Endothelial cell (in vitro differentiated cells): Measurements from ENCODE around the gene ITM2C. TPM values are rescaled to one million over a fixed set of nuclear protein-coding genes. Genes with fewer than 3 reads are reported as not detected.

ENCODE experiments used
- DNase-seq: peaks from one replicate; pipeline ENCODE4 v3.0.0; 2021; ENCODE audit warnings: low spot score
- H3K27ac Mint-ChIP-seq: one replicate; pipeline ENCODE4 v1.8.0; 2021; ENCODE audit warnings: mixed read lengths, inconsistent platforms; ENCODE audit not compliant: unreplicated experiment
- H3K27me3 Mint-ChIP-seq: one replicate; pipeline ENCODE4 v1.8.0; 2021; ENCODE audit warnings: mild to moderate bottlenecking, moderate library complexity, mixed read lengths, inconsistent platforms; ENCODE audit not compliant: unreplicated experiment
- H3K36me3 Mint-ChIP-seq: one replicate; pipeline ENCODE4 v1.8.0; 2021; ENCODE audit warnings: mild to moderate bottlenecking, low read depth, mixed read lengths, inconsistent platforms; ENCODE audit not compliant: unreplicated experiment
- H3K4me1 Mint-ChIP-seq: one replicate; pipeline ENCODE4 v1.8.0; 2021; ENCODE audit warnings: mild to moderate bottlenecking, mixed read lengths, inconsistent platforms; ENCODE audit not compliant: unreplicated experiment
- H3K4me3 Mint-ChIP-seq: one replicate; pipeline ENCODE4 v1.8.0; 2021; ENCODE audit warnings: mild to moderate bottlenecking, mixed read lengths, inconsistent platforms; ENCODE audit not compliant: unreplicated experiment
- H3K9me3 Mint-ChIP-seq: one replicate; pipeline ENCODE4 v1.8.0; 2021; ENCODE audit warnings: mixed read lengths, inconsistent platforms; ENCODE audit not compliant: unreplicated experiment
- total RNA-seq: library from RNA; stranded (reverse); fragmentation: NEBNext Ultra II Directional; extraction: Animal tissue kit (Norgen Biotek cat#: 25700); gene quantifications from one replicate; pipeline ENCODE4 v1.2.1, GENCODE V29; 2021; ENCODE audit not compliant: unreplicated experiment
- TF ChIP-seq, protein P1 (sequence below): fragments of 200-600 bp; sonication (generic); IDR thresholded peaks from one replicate; pipeline ENCODE4 v1.5.0; 2021; ENCODE audit warnings: antibody characterized with exemption; ENCODE audit not compliant: unreplicated experiment

The ITM2C gene
- total RNA-seq, 1 donor from 2014 or later = 279 TPM

DNA sequence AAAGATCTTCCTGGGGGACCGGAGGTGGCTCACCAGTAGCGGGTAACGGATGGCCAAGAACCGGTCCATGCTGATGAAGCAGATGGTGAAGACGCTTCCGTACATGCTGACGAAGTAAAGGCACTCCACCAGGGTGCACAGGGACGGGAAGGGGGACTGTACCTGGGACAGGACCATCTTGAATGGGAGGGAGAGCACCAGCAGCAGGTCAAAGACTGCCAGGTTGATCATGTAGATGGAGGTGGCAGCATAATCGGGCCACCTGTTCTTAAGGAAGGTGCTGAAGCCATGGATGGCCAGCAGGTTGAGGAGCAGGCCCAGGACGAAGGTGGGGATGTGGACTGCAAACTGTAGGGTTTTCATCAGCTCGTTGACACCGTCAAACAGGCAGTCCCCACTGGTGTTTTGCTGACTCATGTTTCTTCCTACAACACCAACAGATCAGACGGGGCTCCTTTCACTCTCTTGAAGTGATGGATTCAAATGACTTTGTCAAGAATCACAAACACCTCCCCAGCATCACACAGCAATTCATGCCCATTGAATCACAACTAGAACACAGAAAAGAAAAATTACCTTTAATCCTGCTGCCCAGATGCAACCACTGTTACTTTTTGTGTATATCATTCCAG is 45.9 kb downstream of the ITM2C start:
- TF ChIP-seq, protein P1, sequence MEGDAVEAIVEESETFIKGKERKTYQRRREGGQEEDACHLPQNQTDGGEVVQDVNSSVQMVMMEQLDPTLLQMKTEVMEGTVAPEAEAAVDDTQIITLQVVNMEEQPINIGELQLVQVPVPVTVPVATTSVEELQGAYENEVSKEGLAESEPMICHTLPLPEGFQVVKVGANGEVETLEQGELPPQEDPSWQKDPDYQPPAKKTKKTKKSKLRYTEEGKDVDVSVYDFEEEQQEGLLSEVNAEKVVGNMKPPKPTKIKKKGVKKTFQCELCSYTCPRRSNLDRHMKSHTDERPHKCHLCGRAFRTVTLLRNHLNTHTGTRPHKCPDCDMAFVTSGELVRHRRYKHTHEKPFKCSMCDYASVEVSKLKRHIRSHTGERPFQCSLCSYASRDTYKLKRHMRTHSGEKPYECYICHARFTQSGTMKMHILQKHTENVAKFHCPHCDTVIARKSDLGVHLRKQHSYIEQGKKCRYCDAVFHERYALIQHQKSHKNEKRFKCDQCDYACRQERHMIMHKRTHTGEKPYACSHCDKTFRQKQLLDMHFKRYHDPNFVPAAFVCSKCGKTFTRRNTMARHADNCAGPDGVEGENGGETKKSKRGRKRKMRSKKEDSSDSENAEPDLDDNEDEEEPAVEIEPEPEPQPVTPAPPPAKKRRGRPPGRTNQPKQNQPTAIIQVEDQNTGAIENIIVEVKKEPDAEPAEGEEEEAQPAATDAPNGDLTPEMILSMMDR = no peak
- no peak for DNase-seq
- peaks cover 18% of the 10 kb centered on the region for H3K4me1 Mint-ChIP-seq
- no peak overlapping the region for H3K27ac Mint-ChIP-seq
- H3K36me3 Mint-ChIP-seq = no peaks in the 10 kb centered on the region
- H3K4me3 Mint-ChIP-seq = no peak overlapping the region
- no peaks in the 10 kb centered on the region for H3K9me3 Mint-ChIP-seq
- H3K27me3 Mint-ChIP-seq = peaks cover 10% of the 10 kb centered on the region

DNA sequence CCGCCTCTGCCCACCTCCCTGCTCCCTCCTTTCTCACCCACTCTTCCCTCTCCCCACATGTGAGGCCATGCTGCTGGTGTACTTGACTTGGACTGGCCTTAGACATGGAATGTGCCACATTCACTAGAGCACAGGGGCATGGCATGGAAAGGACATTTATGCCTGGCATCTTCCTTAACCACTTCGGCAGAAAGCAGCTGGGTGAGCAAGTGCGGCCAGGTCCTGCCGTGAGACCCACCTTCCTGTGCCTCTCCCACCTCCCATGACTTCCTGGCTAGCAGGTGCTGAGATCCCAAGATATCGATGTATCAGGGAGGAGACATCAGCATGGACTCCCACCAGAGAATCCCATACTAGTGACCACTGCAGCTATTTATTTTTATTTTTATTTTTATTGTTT is 47.3 kb downstream of the ITM2C start:
- Mint-ChIP-seq H3K9me3 (no peaks in the 10 kb centered on the region), H3K27ac (no peak overlapping the region), H3K36me3 (no peaks in the 10 kb centered on the region), H3K4me3 (no peak overlapping the region), H3K4me1 (peaks cover 13% of the 10 kb centered on the region), H3K27me3 (peaks cover 8% of the 10 kb centered on the region)
- TF ChIP-seq, protein P1 = no peak
- no peak for DNase-seq

DNA sequence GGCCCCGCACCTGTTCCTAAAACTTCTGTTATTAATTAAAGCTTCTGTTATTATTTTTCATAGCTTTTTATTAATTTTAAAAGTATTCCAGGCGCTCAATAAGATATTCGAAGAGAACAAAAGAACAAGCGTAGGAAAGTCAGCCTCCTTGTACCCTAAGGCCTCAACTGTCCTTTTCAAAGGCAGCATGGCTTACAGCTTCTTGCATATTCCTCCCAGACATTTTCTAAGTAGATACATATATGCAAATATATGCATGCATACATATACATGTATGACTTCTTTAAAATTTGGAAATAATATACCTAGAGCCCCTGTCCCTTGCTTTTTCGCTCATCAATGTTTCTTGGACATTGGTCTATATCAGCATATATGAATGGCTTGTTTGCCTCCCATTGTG is 48.0 kb downstream of the ITM2C start:
- Mint-ChIP-seq H3K27ac (no peak overlapping the region), H3K27me3 (peaks cover 7% of the 10 kb centered on the region), H3K36me3 (no peaks in the 10 kb centered on the region), H3K4me3 (no peak overlapping the region), H3K4me1 (peaks cover 13% of the 10 kb centered on the region), H3K9me3 (no peaks in the 10 kb centered on the region)
- TF ChIP-seq, protein P1 = no peak
- no peak for DNase-seq

DNA sequence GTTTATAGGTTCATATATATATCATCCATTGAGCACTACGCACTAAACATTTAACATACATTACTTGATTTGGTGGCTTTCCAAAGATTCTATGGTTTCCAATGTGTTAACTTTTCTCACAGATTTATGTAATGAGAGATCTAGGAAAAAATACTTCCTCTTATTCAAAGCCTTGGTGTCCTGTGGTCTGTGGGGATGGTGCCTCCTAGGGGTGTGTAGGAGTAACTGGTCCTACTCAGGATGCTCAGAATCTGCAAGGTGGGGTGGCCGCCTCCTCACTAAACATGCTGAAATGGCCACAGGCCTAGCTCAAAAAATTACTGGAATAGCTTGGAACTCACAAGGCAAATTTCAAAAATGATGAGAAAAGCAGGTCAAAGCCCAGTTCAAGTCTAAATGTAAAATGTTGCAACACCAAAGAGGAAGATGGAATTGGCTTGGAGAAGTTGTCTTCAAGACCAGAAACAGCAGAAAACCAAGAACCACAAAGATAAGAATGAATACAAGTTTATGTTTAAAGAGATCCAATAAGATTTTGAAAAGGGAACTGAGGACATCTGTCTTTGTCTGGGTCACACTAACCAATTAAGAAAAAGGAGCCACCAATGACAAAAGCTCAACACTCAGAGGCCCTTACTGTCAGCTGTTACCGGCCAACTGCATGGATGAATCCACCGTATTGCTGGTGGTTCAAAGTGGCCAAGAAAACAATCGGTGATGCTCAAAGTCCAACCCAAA is 48.8 kb downstream of the ITM2C start:
- DNase-seq = no peak
- Mint-ChIP-seq H3K27me3 (peaks cover 1% of the 10 kb centered on the region), H3K9me3 (no peaks in the 10 kb centered on the region), H3K36me3 (no peaks in the 10 kb centered on the region), H3K4me1 (peaks cover 7% of the 10 kb centered on the region), H3K4me3 (no peak overlapping the region), H3K27ac (no peak overlapping the region)
- TF ChIP-seq, protein P1 = peak; percentile 63

DNA sequence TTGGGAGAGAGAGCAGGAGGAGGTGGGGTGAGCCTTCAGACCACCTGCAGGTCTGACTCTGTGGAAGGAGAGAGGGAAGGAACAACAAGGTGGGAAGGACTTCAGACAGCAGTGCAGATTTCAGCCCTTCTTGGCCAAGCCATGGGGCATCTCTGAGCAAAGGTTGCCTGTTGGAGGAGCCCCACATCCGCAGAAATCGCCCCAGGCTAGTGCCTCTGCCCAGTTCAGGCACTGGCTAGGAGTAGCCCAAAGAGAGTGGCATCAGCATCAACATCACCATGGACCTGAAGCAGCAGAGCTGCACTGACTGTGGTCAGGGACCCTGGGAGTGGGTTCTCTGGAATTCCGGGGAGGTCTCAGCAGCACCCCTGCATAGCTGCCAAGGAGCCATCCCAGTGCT is 50.1 kb downstream of the ITM2C start:
- Mint-ChIP-seq H3K4me3 (no peak overlapping the region), H3K9me3 (no peaks in the 10 kb centered on the region), H3K27me3 (no peaks in the 10 kb centered on the region), H3K4me1 (no peaks in the 10 kb centered on the region), H3K27ac (no peak overlapping the region), H3K36me3 (no peaks in the 10 kb centered on the region)
- TF ChIP-seq, protein P1 = no peak
- no peak for DNase-seq
